Loucy (cell line): ENCODE data around the gene CHAF1B.

Experiments used
- H2AFZ ChIP-seq: fragments of 200-600 bp; sonication (generic); 2 replicates; pipeline ENCODE4 v1.6.0; 2016; ENCODE audit warnings: antibody characterized with exemption, mild to moderate bottlenecking, low read length, moderate library complexity
- H3F3A ChIP-seq: fragments of 200-600 bp; 2 replicates; pipeline ENCODE4 v1.6.0; 2016; ENCODE audit warnings: antibody characterized with exemption, low read depth, mild to moderate bottlenecking
- H3K27me3 ChIP-seq: fragments of 200-600 bp; sonication (generic); 2 replicates; pipeline ENCODE4 v1.6.1; 2014; ENCODE audit warnings: low read length, mild to moderate bottlenecking; ENCODE audit not compliant: insufficient read depth, poor library complexity, severe bottlenecking
- H3K36me3 ChIP-seq: fragments of 200-600 bp; sonication (generic); 2 replicates; pipeline ENCODE4 v1.6.1; 2016; ENCODE audit warnings: low read length; ENCODE audit not compliant: insufficient read depth
- H3K4me1 ChIP-seq: fragments of 200-600 bp; sonication (generic); 2 replicates; pipeline ENCODE4 v1.5.1; 2014; ENCODE audit warnings: low read length, mild to moderate bottlenecking; ENCODE audit not compliant: insufficient read depth, poor library complexity, severe bottlenecking
- H3K4me2 ChIP-seq: fragments of 200-600 bp; sonication (generic); 2 replicates; pipeline ENCODE4 v1.6.0; 2014; ENCODE audit warnings: antibody characterized with exemption, low read length, low read depth, mild to moderate bottlenecking; ENCODE audit not compliant: poor library complexity, severe bottlenecking
- H3K4me3 ChIP-seq: fragments of 200-600 bp; sonication (generic); 2 replicates; pipeline ENCODE4 v1.5.1; 2014; ENCODE audit warnings: low read length, mild to moderate bottlenecking, mixed read lengths; ENCODE audit not compliant: poor library complexity, severe bottlenecking
- H3K79me2 ChIP-seq: fragments of 200-600 bp; sonication (generic); 2 replicates; pipeline ENCODE4 v1.6.1; 2014; ENCODE audit warnings: low read length; ENCODE audit not compliant: insufficient read depth
- H3K9ac ChIP-seq: fragments of 200-600 bp; sonication (generic); 2 replicates; pipeline ENCODE4 v1.6.0; 2014; ENCODE audit warnings: mild to moderate bottlenecking, low read depth, low read length, moderate library complexity; ENCODE audit not compliant: poor library complexity, severe bottlenecking
- H3K9me2 ChIP-seq: fragments of 200-600 bp; sonication (generic); replicated peaks from 2 replicates; pipeline ENCODE4 v1.6.1; 2016; ENCODE audit warnings: low read depth, low read length, mixed read lengths
- H3K9me3 ChIP-seq: fragments of 200-600 bp; sonication (generic); 2 replicates; pipeline ENCODE4 v1.6.1; 2014; ENCODE audit warnings: mild to moderate bottlenecking, antibody characterized with exemption, low read length, low read depth; ENCODE audit not compliant: insufficient read depth
- H4K20me1 ChIP-seq: fragments of 200-600 bp; sonication (generic); 2 replicates; pipeline ENCODE4 v1.6.0; 2014; ENCODE audit warnings: antibody characterized with exemption, low read length, mild to moderate bottlenecking; ENCODE audit not compliant: insufficient read depth, poor library complexity, severe bottlenecking
- EZH2phosphoT487 ChIP-seq: fragments of 200-600 bp; IDR thresholded peaks from 2 replicates; pipeline ENCODE4 v1.6.1; 2018; ENCODE audit warnings: antibody characterized with exemption, mild to moderate bottlenecking, moderate library complexity, borderline replicate concordance
- TF ChIP-seq, protein P1 (sequence below): fragments of 200-600 bp; sonication (generic); conservative IDR thresholded peaks from 2 replicates; pipeline ENCODE4 v1.5.1; 2014; ENCODE audit warnings: mild to moderate bottlenecking, antibody characterized with exemption, low read length

CHAF1B gene

DNA sequence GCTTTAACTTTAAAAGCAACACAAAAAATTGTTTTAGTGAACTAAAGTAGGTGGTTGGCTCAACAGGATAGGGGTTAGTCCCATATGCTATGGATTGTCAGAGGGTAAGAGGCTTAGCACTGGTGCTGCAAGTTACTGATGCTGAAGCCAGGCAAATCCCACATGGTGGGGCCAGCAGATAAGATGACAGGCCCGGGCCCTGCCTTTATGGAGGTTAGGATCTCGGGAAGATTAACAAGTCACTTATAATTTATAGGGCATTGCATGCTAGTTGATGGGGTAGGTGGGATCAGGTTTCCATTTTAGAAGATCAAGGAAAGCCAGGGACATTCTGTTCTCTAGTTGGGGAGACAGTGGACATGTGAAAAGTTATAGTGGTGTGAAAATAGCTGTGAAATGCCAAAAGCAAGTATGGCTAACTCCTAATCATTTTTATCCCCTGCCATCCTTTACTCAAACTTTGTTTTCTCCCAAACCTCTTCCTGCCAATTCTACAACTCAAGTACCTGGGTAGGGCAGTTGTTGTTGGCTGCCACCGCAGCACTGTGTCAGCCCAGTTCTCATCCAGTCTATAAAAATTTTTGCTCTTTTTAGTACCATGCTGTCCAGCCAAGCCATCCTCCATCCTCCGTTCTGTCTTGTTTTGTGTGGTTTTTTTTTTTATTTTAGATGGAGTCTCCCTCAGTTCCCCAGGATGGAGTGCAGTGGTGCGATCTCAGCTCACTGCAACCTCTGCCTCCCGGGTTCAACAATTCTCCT, 10.3 kb downstream of the CHAF1B start:
- H3K9ac ChIP-seq: no peak overlapping the region
- H3K9me2 ChIP-seq: no peaks in the 10 kb centered on the region
- H3K4me3 ChIP-seq: no peak overlapping the region
- TF ChIP-seq EZH2phosphoT487: no peak
- TF ChIP-seq, protein P1, sequence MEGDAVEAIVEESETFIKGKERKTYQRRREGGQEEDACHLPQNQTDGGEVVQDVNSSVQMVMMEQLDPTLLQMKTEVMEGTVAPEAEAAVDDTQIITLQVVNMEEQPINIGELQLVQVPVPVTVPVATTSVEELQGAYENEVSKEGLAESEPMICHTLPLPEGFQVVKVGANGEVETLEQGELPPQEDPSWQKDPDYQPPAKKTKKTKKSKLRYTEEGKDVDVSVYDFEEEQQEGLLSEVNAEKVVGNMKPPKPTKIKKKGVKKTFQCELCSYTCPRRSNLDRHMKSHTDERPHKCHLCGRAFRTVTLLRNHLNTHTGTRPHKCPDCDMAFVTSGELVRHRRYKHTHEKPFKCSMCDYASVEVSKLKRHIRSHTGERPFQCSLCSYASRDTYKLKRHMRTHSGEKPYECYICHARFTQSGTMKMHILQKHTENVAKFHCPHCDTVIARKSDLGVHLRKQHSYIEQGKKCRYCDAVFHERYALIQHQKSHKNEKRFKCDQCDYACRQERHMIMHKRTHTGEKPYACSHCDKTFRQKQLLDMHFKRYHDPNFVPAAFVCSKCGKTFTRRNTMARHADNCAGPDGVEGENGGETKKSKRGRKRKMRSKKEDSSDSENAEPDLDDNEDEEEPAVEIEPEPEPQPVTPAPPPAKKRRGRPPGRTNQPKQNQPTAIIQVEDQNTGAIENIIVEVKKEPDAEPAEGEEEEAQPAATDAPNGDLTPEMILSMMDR: no peak
- H3K27me3 ChIP-seq: no peaks in the 10 kb centered on the region
- H3K79me2 ChIP-seq: no peaks in the 10 kb centered on the region
- no peaks in the 10 kb centered on the region for H3K4me1 ChIP-seq
- H3K36me3 ChIP-seq: peaks cover 16% of the 10 kb centered on the region; the same call in 1 of the 2 replicates
- H3K4me2 ChIP-seq: no peak overlapping the region
- no peaks in the 10 kb centered on the region for H4K20me1 ChIP-seq
- H3F3A ChIP-seq: no peaks in the 10 kb centered on the region
- H3K9me3 ChIP-seq: no peaks in the 10 kb centered on the region
- no peak overlapping the region for H2AFZ ChIP-seq

DNA sequence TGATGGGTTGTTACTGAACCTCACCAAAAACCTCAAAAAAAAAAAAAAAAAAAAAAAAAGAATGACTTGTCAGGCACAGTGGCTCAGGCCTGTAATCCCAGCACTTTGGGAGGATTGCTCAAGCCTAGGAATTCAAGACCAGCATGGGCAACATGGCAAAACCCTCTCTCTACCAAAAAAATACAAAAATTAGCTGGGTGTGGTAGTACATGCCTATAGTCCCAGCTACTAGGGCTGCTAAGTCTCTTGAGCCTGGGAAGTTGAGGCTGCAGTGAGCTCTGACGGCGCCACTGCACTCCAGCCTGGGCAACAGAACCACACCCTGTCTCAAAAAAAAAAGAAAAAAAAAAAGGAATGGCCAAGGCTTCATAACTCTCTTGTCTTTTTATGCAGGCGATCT, 11.1 kb downstream of the CHAF1B start:
- Histone ChIP-seq H3F3A (no peaks in the 10 kb centered on the region), H3K9me2 (no peaks in the 10 kb centered on the region), H3K9ac (no peak overlapping the region), H3K9me3 (no peaks in the 10 kb centered on the region), H4K20me1 (no peaks in the 10 kb centered on the region), H3K4me3 (no peak overlapping the region), H3K27me3 (no peaks in the 10 kb centered on the region), H3K4me2 (no peak overlapping the region), H2AFZ (no peak overlapping the region), H3K4me1 (no peaks in the 10 kb centered on the region), H3K79me2 (no peaks in the 10 kb centered on the region), H3K36me3 (peaks cover 20% of the 10 kb centered on the region; the same call in 1 of the 2 replicates)
- no peak for TF ChIP-seq EZH2phosphoT487
- TF ChIP-seq, protein P1: no peak

DNA sequence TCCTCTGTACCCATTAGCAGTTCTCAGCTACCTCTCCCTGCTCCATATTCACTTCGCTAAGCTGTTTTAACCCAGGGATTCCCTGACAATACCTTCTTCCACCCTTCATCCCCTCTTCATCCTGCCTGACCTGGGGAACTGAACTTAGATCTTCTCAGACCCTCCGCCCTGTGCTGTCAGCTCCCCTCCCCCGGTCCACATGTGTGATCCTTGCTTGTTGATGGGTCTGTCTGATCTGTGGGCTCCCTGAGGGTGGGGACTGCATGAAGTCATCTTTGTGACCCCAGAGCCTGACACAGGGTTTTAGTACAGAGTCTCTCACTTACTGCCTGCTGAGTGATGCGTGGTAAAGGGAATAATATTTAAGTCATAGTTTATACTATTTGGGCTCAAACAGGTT, 11.8 kb downstream of the CHAF1B start:
- H3K9ac ChIP-seq: no peak overlapping the region
- H4K20me1 ChIP-seq: no peaks in the 10 kb centered on the region
- H3K27me3 ChIP-seq: no peaks in the 10 kb centered on the region
- H3K9me2 ChIP-seq: no peaks in the 10 kb centered on the region
- no peaks in the 10 kb centered on the region for H3K79me2 ChIP-seq
- peaks cover 21% of the 10 kb centered on the region; the same call in 1 of the 2 replicates for H3K36me3 ChIP-seq
- H3K4me1 ChIP-seq: no peaks in the 10 kb centered on the region
- H3K9me3 ChIP-seq: no peaks in the 10 kb centered on the region
- no peak overlapping the region for H3K4me2 ChIP-seq
- H2AFZ ChIP-seq: no peak overlapping the region
- H3F3A ChIP-seq: no peaks in the 10 kb centered on the region
- no peak for TF ChIP-seq EZH2phosphoT487
- TF ChIP-seq, protein P1: no peak
- H3K4me3 ChIP-seq: no peak overlapping the region
